Lower leg skin (tissue), 3 donors: ENCODE data around the gene LMO1.

Source experiments
- POLR2A ChIP-seq, 2 donors: fragments of 450-650 bp; IDR thresholded peaks; one replicate each; pipeline ENCODE4 v1.6.1; 2016 to 2017; ENCODE audit warnings: antibody characterized with exemption in 2 of 2, mild to moderate bottlenecking in 1 of 2, moderate library complexity in 1 of 2
- TF ChIP-seq, protein P1 (sequence below), 3 donors: fragments of 450-650 bp; IDR thresholded peaks; one replicate each; pipeline ENCODE4 v1.5.1; 2016; ENCODE audit warnings: antibody characterized with exemption in 3 of 3, mild to moderate bottlenecking in 3 of 3, moderate library complexity in 2 of 3

DNA sequence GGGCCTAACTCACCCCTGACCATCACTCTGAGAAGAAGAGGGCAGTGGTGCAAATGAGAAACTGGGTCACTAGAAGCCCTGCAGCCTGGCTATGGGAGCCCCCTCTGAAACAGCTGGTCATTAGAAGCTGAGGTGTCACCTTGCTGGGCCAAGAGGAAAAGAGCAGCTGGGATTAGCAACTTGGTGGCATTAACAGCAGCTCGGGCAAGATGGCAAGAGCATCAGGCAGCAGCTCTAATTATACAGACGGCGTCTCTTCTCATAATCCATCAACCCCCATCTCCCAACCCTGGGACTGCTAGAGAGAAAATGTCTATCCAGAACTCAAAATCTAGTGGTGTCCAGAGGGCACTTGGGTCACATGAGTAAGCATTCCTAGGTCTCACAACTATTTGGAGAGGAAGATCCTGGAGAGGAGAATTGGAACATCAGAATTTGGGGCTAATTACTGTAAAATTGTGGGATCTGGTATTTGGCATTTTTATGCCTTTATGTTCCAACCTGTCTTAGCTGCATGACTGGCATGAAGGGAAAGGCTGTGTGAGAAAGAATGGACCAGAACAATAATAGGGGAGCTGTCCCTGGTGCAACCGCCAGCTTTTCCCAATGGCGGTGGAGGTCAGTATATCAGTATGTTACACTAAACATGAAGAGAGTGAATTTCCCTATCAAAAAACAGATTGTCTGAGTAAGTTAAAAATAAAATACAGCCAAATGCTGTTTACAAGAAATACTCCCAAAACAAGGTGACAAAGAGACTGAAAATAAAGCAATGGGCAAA, 7.6 kb upstream of the LMO1 start:
- TF ChIP-seq, protein P1, sequence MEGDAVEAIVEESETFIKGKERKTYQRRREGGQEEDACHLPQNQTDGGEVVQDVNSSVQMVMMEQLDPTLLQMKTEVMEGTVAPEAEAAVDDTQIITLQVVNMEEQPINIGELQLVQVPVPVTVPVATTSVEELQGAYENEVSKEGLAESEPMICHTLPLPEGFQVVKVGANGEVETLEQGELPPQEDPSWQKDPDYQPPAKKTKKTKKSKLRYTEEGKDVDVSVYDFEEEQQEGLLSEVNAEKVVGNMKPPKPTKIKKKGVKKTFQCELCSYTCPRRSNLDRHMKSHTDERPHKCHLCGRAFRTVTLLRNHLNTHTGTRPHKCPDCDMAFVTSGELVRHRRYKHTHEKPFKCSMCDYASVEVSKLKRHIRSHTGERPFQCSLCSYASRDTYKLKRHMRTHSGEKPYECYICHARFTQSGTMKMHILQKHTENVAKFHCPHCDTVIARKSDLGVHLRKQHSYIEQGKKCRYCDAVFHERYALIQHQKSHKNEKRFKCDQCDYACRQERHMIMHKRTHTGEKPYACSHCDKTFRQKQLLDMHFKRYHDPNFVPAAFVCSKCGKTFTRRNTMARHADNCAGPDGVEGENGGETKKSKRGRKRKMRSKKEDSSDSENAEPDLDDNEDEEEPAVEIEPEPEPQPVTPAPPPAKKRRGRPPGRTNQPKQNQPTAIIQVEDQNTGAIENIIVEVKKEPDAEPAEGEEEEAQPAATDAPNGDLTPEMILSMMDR (IDR thresholded peaks at IDR 0.05): no peak
- TF ChIP-seq POLR2A (IDR thresholded peaks at IDR 0.05): no peak
